ENCODE measurements around the gene BBOX1. TPM values are rescaled to one million over a fixed set of nuclear protein-coding genes. Genes with fewer than 3 reads are reported as not detected.

BBOX1 gene
- total and polyA plus RNA-seq, 2 of the 4 experiments (the other 2 are of a cell fraction): not detected

DNA sequence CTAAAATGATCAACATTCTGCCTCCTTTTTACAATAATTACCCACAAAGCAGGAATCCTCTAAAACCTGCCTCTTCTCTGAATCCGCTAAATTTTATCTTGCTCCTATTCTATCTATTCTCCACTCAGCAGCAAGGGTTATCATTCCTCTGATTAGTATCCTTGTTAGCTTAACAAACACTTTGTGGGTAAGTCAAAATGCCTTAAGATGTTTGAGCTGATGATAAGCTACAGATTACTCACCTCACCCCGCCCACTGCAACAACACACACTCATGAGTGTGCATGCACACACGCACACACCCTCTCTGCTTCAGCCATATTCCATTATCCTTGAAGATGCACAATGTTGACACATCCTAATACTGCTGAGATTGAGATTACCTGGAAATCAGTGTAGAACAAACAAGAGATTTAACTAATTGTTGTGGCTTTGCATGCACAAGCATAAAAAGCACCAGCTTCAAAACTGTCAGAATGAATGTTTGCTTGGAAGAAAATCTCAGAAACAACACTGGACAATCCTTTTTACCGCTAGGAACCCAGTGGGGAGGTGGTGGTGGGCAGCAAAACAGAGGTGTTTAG, 130.9 kb downstream of the BBOX1 start:
- ChIA-PET CTCF (interaction anchor here (1.0 kb wide), 1 partner anchor 13 kb away, joined by 5 read pairs; no protein-coding TSS in a partner anchor), POLR2A (ENCODE audit: unreplicated experiment) (no interaction called here)
- H3K9me1 ChIP-seq (ENCODE audit: insufficient read depth, low read length): no peaks in the 10 kb centered on the region
- H3K14ac ChIP-seq (replicated peaks; ENCODE audit: low read depth, low read length): no peak overlapping the region
- no peak overlapping the region for H3K23ac ChIP-seq (ENCODE audit: low read depth, low read length)
- dilution Hi-C loops (cut with HindIII; ENCODE audit: low sequenced_read_pairs, unreplicated experiment) (no loop called here), intact Hi-C loops (cut with micrococcal nuclease) (no loop called here), in situ Hi-C loops (cut with MboI; ENCODE audit: low sequenced_read_pairs) (no loop called here)
- BruUV-seq (replicated peaks): no TSS peak
- TF ChIP-seq MXI1 (IDR thresholded peaks at IDR 0.05; ENCODE audit: borderline replicate concordance, low read depth, low read length): no peak
- no peak for TF ChIP-seq BHLHE40 (IDR thresholded peaks at IDR 0.05; ENCODE audit: low read depth, low read length)
- no peak for TF ChIP-seq SMC3 (IDR thresholded peaks at IDR 0.05; ENCODE audit: low read depth, low read length)
- no peak for TF ChIP-seq FOS (IDR thresholded peaks at IDR 0.05; ENCODE audit: low read depth, low read length)
- no peak for TF ChIP-seq RAD21 (IDR thresholded peaks at IDR 0.05; ENCODE audit: low read length)
- no peak for TF ChIP-seq MAFK (IDR thresholded peaks at IDR 0.05; ENCODE audit: low read depth, low read length)
- TF ChIP-seq, protein P1, sequence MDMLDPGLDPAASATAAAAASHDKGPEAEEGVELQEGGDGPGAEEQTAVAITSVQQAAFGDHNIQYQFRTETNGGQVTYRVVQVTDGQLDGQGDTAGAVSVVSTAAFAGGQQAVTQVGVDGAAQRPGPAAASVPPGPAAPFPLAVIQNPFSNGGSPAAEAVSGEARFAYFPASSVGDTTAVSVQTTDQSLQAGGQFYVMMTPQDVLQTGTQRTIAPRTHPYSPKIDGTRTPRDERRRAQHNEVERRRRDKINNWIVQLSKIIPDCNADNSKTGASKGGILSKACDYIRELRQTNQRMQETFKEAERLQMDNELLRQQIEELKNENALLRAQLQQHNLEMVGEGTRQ (IDR thresholded peaks at IDR 0.05; ENCODE audit: low read depth, low read length): no peak
- no peak for TF ChIP-seq MAZ (IDR thresholded peaks at IDR 0.05; ENCODE audit: borderline replicate concordance, low read depth, low read length)
- TF ChIP-seq RFX5 (IDR thresholded peaks at IDR 0.05; ENCODE audit: low read depth, low read length): no peak
- TF ChIP-seq, protein P2, sequence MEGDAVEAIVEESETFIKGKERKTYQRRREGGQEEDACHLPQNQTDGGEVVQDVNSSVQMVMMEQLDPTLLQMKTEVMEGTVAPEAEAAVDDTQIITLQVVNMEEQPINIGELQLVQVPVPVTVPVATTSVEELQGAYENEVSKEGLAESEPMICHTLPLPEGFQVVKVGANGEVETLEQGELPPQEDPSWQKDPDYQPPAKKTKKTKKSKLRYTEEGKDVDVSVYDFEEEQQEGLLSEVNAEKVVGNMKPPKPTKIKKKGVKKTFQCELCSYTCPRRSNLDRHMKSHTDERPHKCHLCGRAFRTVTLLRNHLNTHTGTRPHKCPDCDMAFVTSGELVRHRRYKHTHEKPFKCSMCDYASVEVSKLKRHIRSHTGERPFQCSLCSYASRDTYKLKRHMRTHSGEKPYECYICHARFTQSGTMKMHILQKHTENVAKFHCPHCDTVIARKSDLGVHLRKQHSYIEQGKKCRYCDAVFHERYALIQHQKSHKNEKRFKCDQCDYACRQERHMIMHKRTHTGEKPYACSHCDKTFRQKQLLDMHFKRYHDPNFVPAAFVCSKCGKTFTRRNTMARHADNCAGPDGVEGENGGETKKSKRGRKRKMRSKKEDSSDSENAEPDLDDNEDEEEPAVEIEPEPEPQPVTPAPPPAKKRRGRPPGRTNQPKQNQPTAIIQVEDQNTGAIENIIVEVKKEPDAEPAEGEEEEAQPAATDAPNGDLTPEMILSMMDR (conservative IDR thresholded peaks at IDR 0.05; ENCODE audit: low read depth, low read length): no peak
- TF ChIP-seq, protein P3, sequence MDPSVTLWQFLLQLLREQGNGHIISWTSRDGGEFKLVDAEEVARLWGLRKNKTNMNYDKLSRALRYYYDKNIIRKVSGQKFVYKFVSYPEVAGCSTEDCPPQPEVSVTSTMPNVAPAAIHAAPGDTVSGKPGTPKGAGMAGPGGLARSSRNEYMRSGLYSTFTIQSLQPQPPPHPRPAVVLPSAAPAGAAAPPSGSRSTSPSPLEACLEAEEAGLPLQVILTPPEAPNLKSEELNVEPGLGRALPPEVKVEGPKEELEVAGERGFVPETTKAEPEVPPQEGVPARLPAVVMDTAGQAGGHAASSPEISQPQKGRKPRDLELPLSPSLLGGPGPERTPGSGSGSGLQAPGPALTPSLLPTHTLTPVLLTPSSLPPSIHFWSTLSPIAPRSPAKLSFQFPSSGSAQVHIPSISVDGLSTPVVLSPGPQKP (IDR thresholded peaks at IDR 0.05; ENCODE audit: borderline replicate concordance, low read depth, low read length): no peak
- TF ChIP-seq CHD1 (IDR thresholded peaks at IDR 0.05; ENCODE audit: low read depth, low read length): no peak
- no peak for TF ChIP-seq POLR2A (IDR thresholded peaks at IDR 0.05; ENCODE audit: low read depth, low read length)
- no peak for TF ChIP-seq CEBPB (IDR thresholded peaks at IDR 0.05; ENCODE audit: low read depth, low read length)
- H2BK120ac ChIP-seq (ENCODE audit: low read depth, low read length): no peak overlapping the region
- no peak overlapping the region for H2AK9ac ChIP-seq (replicated peaks; ENCODE audit: low read depth, low read length, poor library complexity)
- H2AK5ac ChIP-seq (ENCODE audit: low read depth, low read length): no peak overlapping the region
- H2AFZ ChIP-seq (replicated peaks; ENCODE audit: low read length, poor library complexity): no peak overlapping the region
- WGBS, 2 experiments (ENCODE audit: extremely low coverage in 2 of 2, insufficient read length in 1 of 2): no CpG with 5 or more reads among the region's 4 CpGs
- H4K5ac ChIP-seq (ENCODE audit: low read depth, low read length): no peak overlapping the region
- no peak overlapping the region for H3K4ac ChIP-seq (ENCODE audit: low read depth, low read length)
- H3K36me3 ChIP-seq (ENCODE audit: control insufficient read depth, insufficient read depth, low read length): no peaks in the 10 kb centered on the region
- peaks cover 12% of the 10 kb centered on the region for H3K27me3 ChIP-seq (ENCODE audit: control insufficient read depth, insufficient read depth, low read length)
- H2BK15ac ChIP-seq (ENCODE audit: low read depth, low read length): no peak overlapping the region
- no peaks in the 10 kb centered on the region for H3K4me1 ChIP-seq (ENCODE audit: control insufficient read depth, insufficient read depth, low read length)
- no peak overlapping the region for H3K18ac ChIP-seq (ENCODE audit: low read depth, low read length)
- peak; percentile 20 for DNase-seq
- no peak overlapping the region for H4K91ac ChIP-seq (ENCODE audit: insufficient read depth, low read depth, low read length)
- H3K27ac ChIP-seq (ENCODE audit: insufficient read depth, low read length): no peak overlapping the region
- H2BK20ac ChIP-seq (ENCODE audit: low read depth, low read length): no peak overlapping the region
- no peaks in the 10 kb centered on the region for H3K79me1 ChIP-seq (ENCODE audit: low read depth in 1 of 2, low read length in 2 of 2)
- no peak overlapping the region for H3K9ac ChIP-seq (ENCODE audit: low read depth, low read length)
- no peak overlapping the region for H3K4me3 ChIP-seq (ENCODE audit: insufficient read depth, low read depth, low read length)
- no peak overlapping the region for H2BK5ac ChIP-seq (ENCODE audit: low read depth, low read length, poor library complexity, severe bottlenecking)
- ATAC-seq (ENCODE audit: low read depth): peak; percentile 32
- H3K56ac ChIP-seq (ENCODE audit: extremely low read depth, insufficient read depth, low read length): no peak overlapping the region
- no peaks in the 10 kb centered on the region for H4K20me1 ChIP-seq (ENCODE audit: insufficient read depth, low read length)
- no peaks in the 10 kb centered on the region for H3K9me3 ChIP-seq (ENCODE audit: control insufficient read depth, insufficient read depth, low read length)
- H4K8ac ChIP-seq (ENCODE audit: low read depth in 2 of 2, low read length in 2 of 2): no peak overlapping the region
- no peak overlapping the region for H3K4me2 ChIP-seq (ENCODE audit: low read depth, low read length)

Data from IMR-90 (cell line).